SU-DHL-6 (cell line): ENCODE results near the gene AMELY.

Experiments
- CTCF ChIP-seq: fragments of 200-600 bp; sonication (generic); IDR thresholded peaks from one replicate; pipeline ENCODE4 v1.5.1; 2017; ENCODE audit warnings: antibody characterized with exemption, mild to moderate bottlenecking, low read length, moderate library complexity; ENCODE audit not compliant: insufficient read depth, poor library complexity, severe bottlenecking
- EZH2phosphoT487 ChIP-seq: fragments of 200-600 bp; sonication (generic), shearing (Covaris generic); conservative IDR thresholded peaks from 2 replicates; pipeline ENCODE4 v1.6.1; 2018; ENCODE audit warnings: mild to moderate bottlenecking, antibody characterized with exemption, low read length, moderate library complexity, mixed read lengths

GRCh38 chrY:6935497-6935896 is 23.9 kb upstream of the AMELY start:
- TF ChIP-seq CTCF, result no peak
- no peak for TF ChIP-seq EZH2phosphoT487
